ENCODE measurements around the gene PSMG4. TPM values are rescaled to one million over a fixed set of nuclear protein-coding genes. Genes with fewer than 3 reads are reported as not detected.
A peak's percentile ranks its signal among the peaks of the same experiment; 100 is the strongest.

PSMG4 gene
- total and polyA plus RNA-seq, 8 donors = 4.0 to 92.7 (median 27.4) TPM

- intact Hi-C loops (cut with DNase I; ENCODE audit: low total_unique reads) = no loop called here
- H3K36me3 ChIP-seq = peaks cover 0 to 20% (median 15%) of the 10 kb centered on the region in 4 donors
- peak overlapping the region in 3 of 4 donors; percentile 32 to 99 (median 84) for H3K4me3 ChIP-seq
- 68 to 78% (median 73%) methylated on average over 14 of the region's 14 CpGs for WGBS, 5 donors
- H3K4me1 ChIP-seq = peaks cover 30 to 60% (median 41%) of the 10 kb centered on the region in 4 donors
- TF ChIP-seq, protein P1, sequence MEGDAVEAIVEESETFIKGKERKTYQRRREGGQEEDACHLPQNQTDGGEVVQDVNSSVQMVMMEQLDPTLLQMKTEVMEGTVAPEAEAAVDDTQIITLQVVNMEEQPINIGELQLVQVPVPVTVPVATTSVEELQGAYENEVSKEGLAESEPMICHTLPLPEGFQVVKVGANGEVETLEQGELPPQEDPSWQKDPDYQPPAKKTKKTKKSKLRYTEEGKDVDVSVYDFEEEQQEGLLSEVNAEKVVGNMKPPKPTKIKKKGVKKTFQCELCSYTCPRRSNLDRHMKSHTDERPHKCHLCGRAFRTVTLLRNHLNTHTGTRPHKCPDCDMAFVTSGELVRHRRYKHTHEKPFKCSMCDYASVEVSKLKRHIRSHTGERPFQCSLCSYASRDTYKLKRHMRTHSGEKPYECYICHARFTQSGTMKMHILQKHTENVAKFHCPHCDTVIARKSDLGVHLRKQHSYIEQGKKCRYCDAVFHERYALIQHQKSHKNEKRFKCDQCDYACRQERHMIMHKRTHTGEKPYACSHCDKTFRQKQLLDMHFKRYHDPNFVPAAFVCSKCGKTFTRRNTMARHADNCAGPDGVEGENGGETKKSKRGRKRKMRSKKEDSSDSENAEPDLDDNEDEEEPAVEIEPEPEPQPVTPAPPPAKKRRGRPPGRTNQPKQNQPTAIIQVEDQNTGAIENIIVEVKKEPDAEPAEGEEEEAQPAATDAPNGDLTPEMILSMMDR (IDR thresholded peaks at IDR 0.05) = no peak
- TF ChIP-seq EP300 (IDR thresholded peaks at IDR 0.05) (no peak), POLR2A (IDR thresholded peaks at IDR 0.05) (no peak), POLR2AphosphoS5 (IDR thresholded peaks at IDR 0.05) (no peak)
- no peaks in the 10 kb centered on the region for H3K27me3 ChIP-seq
- no peaks in the 10 kb centered on the region for H3K9me3 ChIP-seq
- H3K27ac ChIP-seq = peak overlapping the region in 2 of 5 donors; percentile 41 to 57
- DNase-seq = no peak
Measured at GRCh38 chr6:3260296-3260695, 1.5 kb downstream of the PSMG4 start.

DNA sequence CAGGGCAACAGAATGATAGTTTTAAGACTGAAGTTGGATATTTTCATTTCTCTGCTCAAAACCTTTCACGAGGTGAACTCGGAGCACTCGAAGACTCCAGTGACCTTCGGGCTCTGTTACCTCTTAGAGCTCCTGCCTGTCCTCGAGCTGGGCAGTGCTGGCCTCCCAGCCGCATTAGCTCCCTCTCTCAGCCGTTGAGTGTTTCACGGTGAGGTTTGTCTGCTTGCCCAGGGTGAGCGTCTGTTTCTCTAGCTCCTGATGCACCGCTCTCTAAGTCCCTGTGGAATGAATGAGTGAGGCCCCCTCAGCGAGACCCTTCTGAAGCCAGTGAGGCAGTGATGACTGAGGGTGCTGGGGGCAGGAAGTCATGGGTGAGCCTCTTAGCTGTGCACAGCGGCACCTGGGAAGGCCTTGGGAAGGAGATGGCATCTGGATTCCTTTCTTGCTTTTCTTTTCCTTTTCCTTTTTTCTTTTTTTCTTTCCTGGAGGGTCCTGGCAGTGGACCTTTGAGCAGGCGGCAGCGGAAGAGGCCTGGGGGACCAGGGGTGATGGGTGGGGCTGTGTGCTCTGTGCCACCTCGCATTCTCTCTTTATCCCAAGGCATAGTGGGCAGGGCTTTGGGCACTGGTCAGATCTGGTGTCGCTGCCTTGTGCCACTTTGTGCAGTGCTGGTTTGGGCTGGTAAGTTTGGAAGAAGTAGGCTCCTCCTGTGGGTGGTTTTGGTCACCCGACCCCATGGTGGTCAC lies 2.2 kb downstream of the PSMG4 start:
- Histone ChIP-seq H3K27me3 (no peaks in the 10 kb centered on the region), H3K27ac (peak overlapping the region in 3 of 5 donors; percentile 2 to 57 (median 41)), H3K4me1 (peaks cover 31 to 67% (median 44%) of the 10 kb centered on the region in 4 donors), H3K4me3 (peak overlapping the region in 2 of 4 donors; percentile 32 to 99), H3K9me3 (no peaks in the 10 kb centered on the region), H3K36me3 (peaks cover 0 to 21% (median 15%) of the 10 kb centered on the region in 4 donors)
- TF ChIP-seq, protein P1 (IDR thresholded peaks at IDR 0.05) = no peak
- TF ChIP-seq POLR2A (IDR thresholded peaks at IDR 0.05) (no peak), POLR2AphosphoS5 (IDR thresholded peaks at IDR 0.05) (no peak), EP300 (IDR thresholded peaks at IDR 0.05) (no peak)
- intact Hi-C loops (cut with DNase I; ENCODE audit: low total_unique reads) = no loop called here
- DNase-seq = no peak
- WGBS, 5 donors = 33 to 62% (median 52%) methylated on average over 17 of the region's 17 CpGs

DNA sequence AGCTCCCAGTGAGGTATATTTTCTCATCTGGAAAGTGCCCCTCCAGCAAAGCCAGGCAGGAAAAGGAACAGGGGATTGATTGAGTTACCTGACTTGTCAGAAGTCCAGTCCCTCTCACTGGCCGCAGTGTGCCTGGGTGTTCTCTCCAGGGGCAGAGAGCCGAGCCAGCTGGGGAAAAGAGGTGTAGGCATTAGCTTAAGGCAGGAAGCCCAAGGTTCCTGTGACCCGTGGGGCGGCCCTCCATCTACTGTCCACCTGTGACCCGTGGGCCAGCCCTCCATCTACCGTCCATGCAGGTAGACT lies 2.7 kb downstream of the PSMG4 start:
- 38 to 74% (median 50%) methylated on average over 6 of the region's 6 CpGs for WGBS, 5 donors
- TF ChIP-seq EP300 (IDR thresholded peaks at IDR 0.05) (no peak), POLR2AphosphoS5 (IDR thresholded peaks at IDR 0.05) (no peak), POLR2A (IDR thresholded peaks at IDR 0.05) (no peak)
- TF ChIP-seq, protein P1 (IDR thresholded peaks at IDR 0.05) = no peak
- H3K27me3 ChIP-seq = no peaks in the 10 kb centered on the region
- peak overlapping the region in 2 of 4 donors; percentile 32 to 99 for H3K4me3 ChIP-seq
- no peak for DNase-seq
- intact Hi-C loops (cut with DNase I; ENCODE audit: low total_unique reads) = no loop called here
- no peaks in the 10 kb centered on the region for H3K9me3 ChIP-seq
- peaks cover 0 to 21% (median 15%) of the 10 kb centered on the region in 4 donors for H3K36me3 ChIP-seq
- peaks cover 31 to 70% (median 44%) of the 10 kb centered on the region in 4 donors for H3K4me1 ChIP-seq
- peak overlapping the region in 2 of 5 donors; percentile 41 to 57 for H3K27ac ChIP-seq

DNA sequence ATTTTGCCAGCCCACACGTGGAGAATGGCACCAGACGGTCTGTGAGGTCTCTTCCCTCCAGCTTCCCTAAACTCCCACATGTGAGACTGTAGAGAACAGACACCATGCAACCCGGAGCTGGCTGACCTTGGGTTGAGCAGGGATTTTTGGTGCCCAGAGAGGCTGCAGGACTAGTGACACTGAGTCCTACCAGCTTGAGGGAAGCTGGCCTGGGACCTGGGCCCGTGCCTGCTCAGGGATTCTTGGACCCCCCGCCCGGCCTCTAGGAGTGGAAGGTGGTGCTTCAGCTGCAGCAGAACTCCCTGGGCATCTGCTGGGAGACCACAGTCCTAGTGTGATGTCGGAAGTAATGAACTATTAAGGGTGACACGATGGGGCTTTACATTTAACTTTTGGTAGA lies 3.2 kb downstream of the PSMG4 start:
- H3K36me3 ChIP-seq = peaks cover 0 to 21% (median 15%) of the 10 kb centered on the region in 4 donors

More for the DNA sequence above, 3.2 kb downstream of the PSMG4 start:
- H3K4me1 ChIP-seq = peaks cover 31 to 70% (median 44%) of the 10 kb centered on the region in 4 donors
- no peaks in the 10 kb centered on the region for H3K9me3 ChIP-seq
- no peaks in the 10 kb centered on the region for H3K27me3 ChIP-seq
- H3K27ac ChIP-seq = no peak overlapping the region
- peak overlapping the region in 1 of 4 donors; percentile 32 for H3K4me3 ChIP-seq
- intact Hi-C loops (cut with DNase I; ENCODE audit: low total_unique reads) = no loop called here
- 54 to 67% (median 62%) methylated on average over 8 of the region's 8 CpGs for WGBS, 5 donors
- TF ChIP-seq POLR2AphosphoS5 (IDR thresholded peaks at IDR 0.05) (no peak), POLR2A (IDR thresholded peaks at IDR 0.05) (no peak)
- TF ChIP-seq, protein P1 (IDR thresholded peaks at IDR 0.05) = no peak
- DNase-seq = no peak

All from stomach (tissue), 9 donors.